ENCODE measurements around the gene WDFY4. TPM values are rescaled to one million over a fixed set of nuclear protein-coding genes. Genes with fewer than 3 reads are reported as not detected.

WDFY4 gene
- total and polyA plus RNA-seq, 2 of the 4 experiments (the other 2 are of a cell fraction): not detected

Small RNA genes lying within 50 kb of the gene (microRNA-seq; reads per million reads assigned to microRNA genes)
- gene MIR4294 (ENCODE audit: insufficient read depth in 1 of 2, insufficient read length in 1 of 2, unreplicated experiment in 1 of 2): 0 reads per million in 2 experiments

Small RNA genes lying within 50 kb of the gene (small RNA-seq; reads per million reads assigned to genes)
- 0 reads per million in 5 experiments for gene MIR4294

Other genes starting within 250 kb of the WDFY4 start
- 28.3 and 35.3 TPM in 2 replicates for gene ARHGAP22, start 79.8 kb upstream of the WDFY4 start, total RNA-seq (2012; rRNA removed)
- gene ARHGAP22, start 79.8 kb upstream of the WDFY4 start, polyA plus RNA-seq (2012; rRNA removed): 30.2 and 34.0 TPM in 2 replicates

All from IMR-90 (cell line).